Measurements from ENCODE around the gene GPATCH11.

The GPATCH11 gene

DNA sequence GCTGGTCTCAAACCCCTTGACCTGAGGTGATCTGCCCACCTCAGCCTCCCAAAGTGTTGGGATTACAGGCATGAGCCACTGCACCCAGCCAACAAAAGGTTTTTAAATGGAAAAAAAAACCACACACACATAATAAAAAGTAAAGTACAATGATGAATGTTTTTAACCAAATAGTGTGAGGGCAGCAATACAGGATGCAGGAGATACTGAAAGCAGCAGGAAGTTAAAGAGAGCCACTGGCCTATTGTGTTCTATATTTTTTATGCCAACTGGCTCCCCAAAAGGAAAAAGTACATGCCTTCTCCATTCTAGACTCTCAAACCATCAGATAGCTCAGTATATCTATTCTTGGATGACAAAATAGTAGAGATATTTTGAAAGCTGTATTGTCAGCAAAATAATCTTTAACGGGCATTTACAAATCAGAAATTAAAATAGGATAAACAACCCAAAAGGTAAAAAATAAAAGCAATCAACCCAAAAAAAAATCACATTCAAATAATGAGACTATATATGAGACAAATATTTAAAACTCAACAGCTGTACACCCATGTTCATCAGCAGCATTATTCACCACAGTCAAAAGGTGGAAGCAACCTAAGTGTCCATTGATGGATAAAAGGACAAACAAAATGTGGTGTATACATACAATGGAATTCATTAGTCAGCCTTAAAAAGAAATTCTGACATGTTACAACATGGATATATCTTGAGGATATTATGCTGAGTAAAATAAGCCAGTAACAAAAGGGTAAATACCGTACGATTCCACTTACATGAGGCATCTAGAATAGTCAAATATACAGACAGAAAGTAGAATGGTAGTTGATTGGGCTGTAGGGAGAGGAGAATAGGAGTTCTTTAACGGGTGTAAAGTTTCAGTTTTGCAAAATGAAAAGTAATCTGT is 26.2 kb downstream of the GPATCH11 start:
- DNase-seq, result no peak

DNA sequence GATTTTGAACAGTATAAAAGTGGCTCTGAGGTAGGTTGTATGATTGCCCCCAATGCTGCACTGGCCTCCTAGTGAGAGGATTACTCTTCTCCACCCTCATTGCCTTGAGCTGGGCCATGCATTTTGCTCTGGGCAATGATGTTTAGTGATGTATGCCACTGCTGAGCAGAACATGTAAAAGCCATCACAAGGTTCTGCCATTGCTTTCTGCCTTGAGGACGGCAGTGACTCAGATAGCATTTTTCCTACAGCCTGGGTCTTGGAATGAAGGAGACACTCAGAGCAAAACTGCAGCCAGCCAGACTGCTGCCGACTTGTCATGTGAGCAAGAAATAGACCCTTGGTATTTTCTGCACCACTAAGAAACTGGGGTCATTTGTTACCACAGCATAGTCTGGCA is 27.6 kb downstream of the GPATCH11 start:
- no peak for DNase-seq

DNA sequence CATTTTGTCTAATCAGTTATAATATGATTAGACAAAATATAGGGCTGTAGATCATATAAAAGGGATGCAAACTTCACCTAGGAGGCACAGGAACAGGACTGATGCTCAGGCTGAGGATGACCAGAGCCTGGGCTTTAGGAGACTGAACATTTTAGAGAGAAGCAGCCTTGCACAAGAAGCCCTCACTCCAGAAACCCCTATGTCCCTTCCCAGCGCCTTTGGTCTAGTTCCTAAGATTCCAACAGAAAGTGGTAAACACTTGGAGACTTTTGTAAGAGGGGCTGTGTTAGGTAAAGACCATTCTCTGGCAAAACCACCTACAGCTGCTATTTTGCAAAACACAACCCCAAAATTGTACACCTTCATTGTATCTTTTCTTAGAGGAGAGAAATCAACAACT is 33.2 kb downstream of the GPATCH11 start:
- DNase-seq, result no peak

DNA sequence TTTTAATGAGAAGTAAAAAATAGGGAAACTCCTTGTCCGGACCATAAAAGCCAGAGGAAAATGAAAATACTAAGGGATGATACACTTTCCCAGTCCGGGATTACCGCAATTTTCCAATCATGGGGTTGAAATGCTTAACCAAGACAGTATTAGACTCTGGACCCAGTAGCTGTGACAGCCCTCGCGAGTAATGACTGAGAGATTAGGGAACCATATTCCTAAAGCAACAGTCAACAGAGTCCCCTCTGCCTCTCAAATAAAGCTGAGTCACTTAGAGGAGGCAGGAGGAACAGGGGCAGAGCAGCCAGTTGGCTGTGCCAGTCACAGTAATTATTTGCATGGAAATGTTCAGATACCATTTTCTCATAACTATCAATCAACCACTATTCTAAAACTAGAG is 34.8 kb downstream of the GPATCH11 start:
- no peak for DNase-seq

DNA sequence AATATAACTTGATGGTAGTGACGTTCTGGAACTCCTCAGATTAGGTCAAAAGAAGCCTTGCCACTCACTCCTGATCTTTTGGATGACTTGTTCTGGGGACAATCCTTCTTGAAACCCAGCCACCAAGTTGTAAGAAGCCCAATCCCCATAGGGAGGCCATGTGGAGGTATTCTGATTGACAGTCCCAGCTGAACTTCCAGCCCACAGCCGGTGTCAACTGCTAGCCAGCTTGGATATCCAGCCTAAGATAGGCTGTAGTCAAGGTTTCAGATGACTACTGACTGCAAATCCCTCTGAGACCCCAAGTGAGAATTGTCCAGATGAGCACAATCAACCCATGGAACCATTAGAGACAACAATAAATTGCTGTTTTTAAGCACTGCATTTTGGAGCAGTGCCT is 41.1 kb downstream of the GPATCH11 start:
- no peak for DNase-seq

DNA sequence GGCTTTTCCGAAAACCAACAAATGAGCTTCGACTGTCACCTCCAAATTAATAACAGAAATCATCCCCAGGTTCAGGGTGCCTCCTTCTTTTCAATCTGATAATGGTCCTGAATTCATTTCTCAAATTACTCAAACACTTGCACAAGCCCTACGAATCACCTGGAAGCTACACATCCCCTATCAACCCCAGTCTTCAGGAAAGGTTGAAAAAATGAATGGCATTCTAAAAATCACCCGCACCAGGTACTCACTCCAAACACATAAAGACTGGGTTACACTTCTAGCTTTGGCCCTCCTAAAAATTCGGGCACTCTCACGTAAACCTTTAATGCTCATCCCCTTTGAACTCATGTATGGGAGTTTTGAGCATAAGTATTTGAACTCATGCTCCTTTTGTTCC is 48.6 kb downstream of the GPATCH11 start:
- DNase-seq, result no peak

DNA sequence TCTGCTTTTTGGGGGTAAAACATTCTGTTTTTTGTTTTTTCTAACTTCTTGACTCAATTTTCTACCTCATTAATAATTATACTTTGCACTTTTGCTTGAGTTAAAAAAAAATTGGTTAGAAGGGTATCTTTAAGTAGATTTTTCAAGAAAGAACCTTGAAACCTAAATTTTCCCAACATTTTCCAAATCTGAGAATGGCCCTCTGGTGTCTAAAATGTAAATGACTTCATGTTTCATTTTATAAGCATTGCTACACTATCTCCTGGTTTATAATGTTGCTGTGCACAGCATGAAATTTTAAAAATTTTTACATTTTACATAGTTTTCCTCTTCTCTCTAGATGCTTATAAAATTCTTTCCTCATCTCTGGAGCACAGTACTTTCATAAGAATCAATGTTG is 58.2 kb downstream of the GPATCH11 start:
- DNase-seq, result no peak

DNA sequence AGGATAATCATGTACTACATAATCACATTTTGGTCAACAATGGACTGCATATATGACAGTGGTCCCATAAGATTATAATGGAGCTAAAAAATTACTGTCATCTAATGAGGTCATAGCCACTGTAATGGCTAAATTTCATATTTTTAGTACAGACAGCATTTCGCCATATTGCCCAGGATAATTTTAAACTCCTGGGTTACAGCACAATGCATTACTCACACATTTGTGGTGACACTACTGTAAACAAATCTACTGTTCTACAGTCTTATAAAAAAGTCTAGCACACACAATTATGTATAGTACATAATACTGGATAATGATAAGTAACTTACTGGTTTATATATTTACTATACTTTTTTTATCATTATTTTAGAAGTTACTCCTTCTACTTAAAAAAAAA is 59.7 kb downstream of the GPATCH11 start:
- no peak for DNase-seq

DNA sequence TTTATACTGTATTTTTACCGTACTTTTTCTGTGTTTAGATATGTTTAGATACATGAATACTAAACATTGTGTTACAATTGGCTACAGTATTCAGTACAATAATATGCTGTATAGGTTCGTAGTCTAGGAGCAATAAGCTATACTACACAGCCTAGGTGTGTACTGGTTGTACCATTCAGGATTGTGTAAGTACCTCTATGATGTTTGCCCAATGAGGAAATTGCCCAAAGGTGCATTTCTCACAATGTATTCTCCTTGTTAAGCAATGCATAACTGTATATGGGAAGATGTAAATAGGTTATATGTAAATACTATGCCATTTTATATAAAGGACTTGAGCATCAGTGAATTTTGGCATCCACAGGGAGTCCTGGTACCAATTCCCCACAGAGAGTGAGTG is 61.7 kb downstream of the GPATCH11 start:
- no peak for DNase-seq

DNA sequence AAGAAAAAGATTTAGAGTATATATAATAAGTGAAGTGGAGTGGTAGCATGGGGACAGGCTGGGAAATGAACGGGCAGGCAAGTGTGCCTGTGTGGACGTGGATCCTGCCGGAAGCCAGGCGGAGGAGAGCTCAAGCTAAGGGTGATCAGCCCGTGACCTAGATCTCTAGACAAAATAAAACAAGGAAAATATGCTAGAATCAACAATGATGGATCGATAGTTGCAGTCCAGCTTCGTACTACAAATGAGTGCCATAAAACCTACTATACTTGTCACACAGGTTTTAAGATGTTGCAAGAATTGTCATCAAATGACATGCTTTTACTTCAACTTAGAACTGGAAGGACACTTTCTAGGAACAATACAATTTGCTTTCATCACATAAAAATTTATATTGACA is 64.0 kb downstream of the GPATCH11 start:
- no peak for DNase-seq

All from Kasumi-1 (cell line).